IPS-NIHi7 (cell line): ENCODE measurements around the gene ZNF25.
"Not testable (repeated sequence)": the region's sequence is repeated elsewhere in the genome, so short reads cannot be mapped to it uniquely, and the experiment has no call there.

ENCODE experiments used
- DNase-seq: peaks from one replicate; pipeline ENCODE4 v3.0.0; 2012; ENCODE audit warnings: mixed read lengths; ENCODE audit errors: extremely low spot score

The ZNF25 gene

GRCh38 chr10:37976091-37976879 lies at the start of gene ZNF25:
ZNF25 (minus strand) TSS chr10:37976647; CDS start chr10:37971722, 4,925 bp downstream.
- peak; percentile 98 for DNase-seq

GRCh38 chr10:38025283-38025682 lies 48.8 kb upstream of the ZNF25 start:
- DNase-seq: no peak

- DNase-seq: not testable (repeated sequence)
Measured at GRCh38 chr10:38019124-38019523, 42.7 kb upstream of the ZNF25 start.

- DNase-seq: no peak
Measured at GRCh38 chr10:38016354-38016753, 39.9 kb upstream of the ZNF25 start.

DNA sequence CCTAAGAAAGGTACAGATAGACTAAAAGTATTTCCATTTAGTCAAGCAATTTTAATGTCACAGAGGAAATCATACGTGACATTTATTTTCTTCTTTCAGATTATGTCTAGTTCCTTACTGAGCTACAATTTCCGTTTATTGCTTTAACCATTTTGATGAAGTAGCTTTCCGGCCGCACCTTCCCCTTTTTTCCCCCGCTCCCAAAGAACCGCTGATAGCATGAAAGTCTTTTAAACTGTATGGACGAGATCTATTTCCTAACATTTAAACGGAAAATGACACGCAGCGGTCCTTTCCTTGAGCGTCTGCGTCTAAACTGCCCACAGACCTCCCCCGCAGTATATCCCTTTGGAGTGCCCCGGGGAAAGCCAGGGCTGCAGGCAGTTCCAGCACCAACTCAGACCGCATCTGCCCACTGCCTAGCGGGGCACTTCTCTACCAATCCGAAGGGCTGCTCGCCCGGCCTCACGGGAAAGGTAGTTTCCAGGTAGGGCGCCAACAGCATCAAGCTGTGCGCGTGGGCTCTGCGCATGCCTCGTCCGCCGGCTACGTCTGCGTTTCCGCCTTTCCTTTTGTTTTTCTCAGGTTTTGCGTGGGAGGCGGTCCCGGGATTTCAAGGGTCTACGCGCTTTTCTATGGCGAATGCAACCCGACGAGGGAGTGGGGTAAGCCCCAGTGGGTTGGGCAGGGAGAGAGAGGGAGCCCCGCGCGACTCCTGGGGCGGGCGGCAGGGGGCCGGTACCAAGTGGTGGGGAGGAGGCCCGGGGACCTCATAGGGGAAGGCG lies 33.9 kb upstream of the ZNF25 start, which contains the start of gene ZNF33A:
ZNF33A (plus strand) TSS at position 557 of the 785 bp plus-strand sequence. CDS start 1,667 bp downstream, outside the sequence.
- DNase-seq: peak; percentile 95

DNA sequence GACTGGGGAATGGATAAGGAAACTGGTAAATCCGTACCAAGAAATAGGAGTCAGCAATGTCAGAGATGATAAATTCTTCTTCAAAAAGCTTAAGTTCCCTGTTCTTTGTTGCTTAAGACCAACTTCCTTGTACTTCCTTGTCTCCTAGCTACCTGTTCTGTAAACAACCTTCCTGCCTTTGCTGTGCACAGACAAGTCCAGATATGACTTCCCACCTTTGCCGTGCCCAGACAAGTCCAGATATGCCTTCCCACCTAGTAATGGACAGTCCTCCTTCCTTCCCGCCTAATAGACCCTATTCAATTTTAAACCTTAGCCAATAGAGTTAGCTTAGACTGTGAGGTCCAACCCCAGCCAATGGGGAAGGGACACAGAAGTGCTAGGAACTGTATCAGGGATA lies 31.5 kb upstream of the ZNF25 start:
- DNase-seq: no peak

DNA sequence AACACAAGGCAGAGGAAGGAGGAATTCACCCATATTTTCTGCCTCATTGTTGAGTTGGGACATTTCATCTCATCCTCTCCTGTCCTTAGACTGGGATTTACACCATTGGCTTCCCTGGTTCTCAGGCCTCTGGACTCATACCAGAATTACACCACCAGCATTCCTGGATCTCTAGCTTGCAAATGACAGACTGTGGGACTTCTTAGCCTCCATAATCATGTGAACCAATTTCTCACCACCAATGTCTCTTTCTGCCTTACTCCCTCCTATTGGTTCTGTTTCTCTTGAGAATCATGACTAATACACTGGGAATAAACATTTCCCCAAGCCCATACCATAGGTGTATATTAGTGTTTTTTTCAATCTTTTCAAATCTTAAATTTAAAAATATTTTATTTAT lies 31.1 kb upstream of the ZNF25 start:
- DNase-seq: no peak

DNA sequence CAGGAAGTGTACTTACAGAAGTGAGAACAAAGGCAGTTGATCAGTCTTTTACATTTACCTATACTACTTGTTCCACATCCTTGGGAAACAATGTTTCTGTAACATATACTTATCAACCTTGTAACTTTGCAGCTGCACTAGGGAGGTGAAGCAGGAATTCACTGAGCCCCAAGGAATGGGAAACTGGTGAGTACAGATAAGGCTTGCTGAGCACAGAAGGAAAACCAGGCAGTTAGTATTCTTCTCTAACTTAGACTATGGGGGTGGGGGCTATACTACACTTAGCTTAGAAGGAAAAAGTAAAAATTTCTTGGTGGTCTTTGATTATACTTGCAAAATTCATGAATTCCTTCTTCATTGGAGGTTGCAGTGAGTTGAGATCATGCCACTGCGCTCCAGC lies 27.1 kb upstream of the ZNF25 start:
- no peak for DNase-seq

GRCh38 chr10:38003026-38003425 lies 26.6 kb upstream of the ZNF25 start:
- DNase-seq: no peak

- DNase-seq: not testable (repeated sequence)
Measured at GRCh38 chr10:38000474-38000873, 24.0 kb upstream of the ZNF25 start.

DNA sequence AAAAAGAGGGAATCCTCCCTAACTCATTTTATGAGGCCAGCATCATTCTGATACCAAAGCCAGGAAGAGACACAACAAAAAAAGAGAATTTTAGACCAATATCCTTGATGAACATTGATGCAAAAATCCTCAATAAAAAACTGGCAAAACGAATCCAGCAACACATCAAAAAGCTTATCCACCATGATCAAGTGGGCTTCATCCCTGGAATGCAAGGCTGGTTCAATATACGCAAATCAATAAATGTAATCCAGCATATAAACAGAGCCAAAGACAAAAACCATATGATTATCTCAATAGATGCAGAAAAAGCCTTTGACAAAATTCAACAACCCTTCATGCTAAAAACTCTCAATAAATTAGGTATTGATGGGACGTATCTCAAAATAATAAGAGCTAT lies 22.5 kb upstream of the ZNF25 start:
- DNase-seq: not testable (repeated sequence)

- no peak for DNase-seq
Measured at GRCh38 chr10:37992083-37992482, 15.6 kb upstream of the ZNF25 start.

GRCh38 chr10:37991655-37992054 lies 15.2 kb upstream of the ZNF25 start:
- no peak for DNase-seq

- DNase-seq: no peak
Measured at GRCh38 chr10:37976880-37977203, 395 bp upstream of the ZNF25 start.

- no peak for DNase-seq
Measured at GRCh38 chr10:37975401-37975991, 951 bp downstream of the ZNF25 start.

DNA sequence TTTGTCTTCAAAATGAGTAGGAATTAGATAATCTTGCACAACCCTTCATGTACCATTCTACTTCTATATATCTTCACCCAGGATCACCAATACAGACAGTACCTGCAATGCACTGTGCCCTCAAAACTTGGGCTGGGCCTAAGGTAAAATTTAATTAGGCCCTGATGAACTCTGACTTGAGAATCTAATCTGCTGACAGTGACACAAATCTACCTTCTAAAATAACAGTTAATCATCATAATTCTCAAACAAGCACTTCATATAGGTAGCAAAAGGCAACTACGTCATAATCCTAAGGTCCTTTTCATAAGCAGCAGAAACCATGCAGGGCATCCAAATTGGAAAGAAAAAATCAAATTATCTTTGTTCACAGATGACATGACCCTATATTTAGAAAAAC lies 4.1 kb downstream of the ZNF25 start:
- DNase-seq: no peak

DNA sequence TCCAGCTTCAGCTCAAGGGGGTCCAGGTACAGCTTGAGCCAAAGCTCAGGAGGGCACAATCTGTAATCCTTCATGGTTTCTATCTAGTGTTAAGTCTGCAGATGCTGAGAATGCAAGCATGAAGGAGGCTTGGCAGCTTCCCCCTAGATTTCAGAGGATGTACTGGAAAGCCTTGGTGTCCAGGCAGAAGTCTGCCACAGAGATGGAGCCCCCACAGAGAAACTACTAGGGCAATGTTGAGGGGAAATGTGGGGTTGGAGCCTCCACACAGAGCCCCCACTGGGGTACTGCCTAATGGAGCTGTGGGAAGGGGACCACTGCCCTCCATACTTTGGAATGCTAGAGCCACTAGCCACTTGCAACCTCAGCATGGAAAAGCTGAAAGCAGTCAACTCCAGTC lies 11.4 kb downstream of the ZNF25 start:
- no peak for DNase-seq

- DNase-seq: no peak
Measured at GRCh38 chr10:37960591-37961137, 15.8 kb downstream of the ZNF25 start.

- DNase-seq: no peak
Measured at GRCh38 chr10:37957841-37958240, 18.6 kb downstream of the ZNF25 start.

DNA sequence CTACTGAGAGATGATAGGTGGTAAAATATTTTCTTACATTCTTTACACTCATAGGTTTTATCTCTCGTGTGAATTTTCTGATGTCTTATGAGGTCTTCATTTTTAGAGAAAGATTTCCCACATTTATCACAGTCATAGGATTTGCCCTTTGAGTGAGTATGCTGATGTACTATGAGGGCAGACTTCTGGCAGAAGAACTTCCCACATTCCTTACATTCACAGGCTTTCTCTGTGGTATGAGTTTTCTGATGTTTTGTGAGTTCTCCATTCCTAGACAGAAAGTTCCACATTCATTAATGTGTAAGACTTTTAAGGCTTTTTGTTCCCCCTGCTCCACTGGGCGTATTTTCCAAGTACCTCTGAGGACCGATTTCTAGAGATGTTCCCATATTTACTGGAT lies 23.5 kb downstream of the ZNF25 start:
- no peak for DNase-seq

GRCh38 chr10:37952043-37952755 lies 24.2 kb downstream of the ZNF25 start:
- no peak for DNase-seq

GRCh38 chr10:37948210-37948609 lies 28.2 kb downstream of the ZNF25 start:
- no peak for DNase-seq
